Retina (tissue), 1 donor: ENCODE results near the gene ITFG2.
"Not testable (repeated sequence)": the region's sequence is repeated elsewhere in the genome, so short reads cannot be mapped to it uniquely, and the experiment has no call there.

Source experiments
- DNase-seq: peaks from one replicate; pipeline ENCODE4 v3.0.0-alpha.2; 2016

The ITFG2 gene

DNA sequence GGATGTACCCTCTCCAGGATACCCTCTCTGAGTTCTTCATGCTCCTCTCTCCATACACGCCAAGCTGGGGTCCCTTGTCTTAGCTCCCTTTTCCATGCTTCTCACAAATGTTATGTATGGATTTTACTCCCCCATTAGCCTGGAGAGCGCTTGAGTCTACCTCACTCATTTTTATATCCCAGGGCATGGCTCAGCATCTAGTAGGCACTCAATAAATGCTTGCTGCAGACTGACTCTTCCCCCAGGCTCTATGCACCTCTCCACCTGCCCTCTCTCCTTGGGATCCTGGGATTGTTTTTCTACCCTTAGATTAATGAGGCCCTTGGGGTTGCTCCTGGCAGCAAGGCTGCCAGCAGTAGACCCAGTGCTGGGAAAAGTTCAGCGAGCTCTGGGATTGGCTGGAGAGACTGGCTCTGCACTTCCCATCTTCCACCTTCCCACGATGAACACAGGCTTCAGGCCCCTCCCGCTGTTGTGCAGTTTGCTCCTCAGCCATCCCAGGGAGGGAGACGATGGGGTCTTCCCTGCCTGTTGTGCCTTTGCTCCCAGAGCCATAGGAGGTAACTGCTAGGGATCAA is 20.2 kb downstream of the ITFG2 start:
- DNase-seq, result no peak

DNA sequence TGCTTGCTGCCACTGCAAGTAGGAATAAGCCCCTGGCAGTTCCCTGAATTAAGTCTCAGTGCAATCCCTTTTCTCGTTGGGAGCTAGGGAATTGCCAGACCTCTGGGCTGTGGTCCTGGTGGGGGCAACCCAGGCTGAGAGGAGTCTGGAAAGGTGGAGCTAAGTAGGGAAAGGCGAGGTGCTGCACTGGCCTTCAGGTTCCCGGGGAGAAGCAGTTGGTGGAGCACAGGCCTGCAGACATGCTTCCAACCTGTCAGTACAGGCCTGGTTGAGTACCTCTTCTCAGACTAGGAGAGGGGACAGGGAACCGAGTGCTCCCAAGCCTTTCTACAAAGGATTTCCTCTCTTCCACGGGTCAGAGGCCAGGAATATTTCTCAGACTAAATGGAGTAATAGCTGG is 20.9 kb downstream of the ITFG2 start:
- DNase-seq, result no peak

DNA sequence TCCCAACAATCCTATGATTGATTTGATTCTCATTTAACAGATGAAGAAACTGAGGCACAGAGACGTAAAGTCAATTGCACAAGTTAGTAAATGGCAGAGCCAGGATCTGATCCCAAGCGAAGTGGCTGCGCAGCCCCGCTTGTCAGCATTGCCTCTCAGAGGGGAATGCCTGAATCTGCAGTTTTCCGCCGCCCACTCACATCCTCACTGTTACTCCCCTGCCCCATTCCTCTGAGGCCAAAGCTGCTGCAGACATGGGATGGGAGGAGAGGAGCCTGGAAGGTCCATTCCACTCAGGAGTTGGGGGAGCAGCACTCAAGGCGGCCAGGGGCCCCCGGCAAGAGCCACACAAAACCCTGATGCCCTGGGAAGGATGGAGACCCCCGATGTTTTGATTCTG is 21.3 kb downstream of the ITFG2 start:
- no peak for DNase-seq

DNA sequence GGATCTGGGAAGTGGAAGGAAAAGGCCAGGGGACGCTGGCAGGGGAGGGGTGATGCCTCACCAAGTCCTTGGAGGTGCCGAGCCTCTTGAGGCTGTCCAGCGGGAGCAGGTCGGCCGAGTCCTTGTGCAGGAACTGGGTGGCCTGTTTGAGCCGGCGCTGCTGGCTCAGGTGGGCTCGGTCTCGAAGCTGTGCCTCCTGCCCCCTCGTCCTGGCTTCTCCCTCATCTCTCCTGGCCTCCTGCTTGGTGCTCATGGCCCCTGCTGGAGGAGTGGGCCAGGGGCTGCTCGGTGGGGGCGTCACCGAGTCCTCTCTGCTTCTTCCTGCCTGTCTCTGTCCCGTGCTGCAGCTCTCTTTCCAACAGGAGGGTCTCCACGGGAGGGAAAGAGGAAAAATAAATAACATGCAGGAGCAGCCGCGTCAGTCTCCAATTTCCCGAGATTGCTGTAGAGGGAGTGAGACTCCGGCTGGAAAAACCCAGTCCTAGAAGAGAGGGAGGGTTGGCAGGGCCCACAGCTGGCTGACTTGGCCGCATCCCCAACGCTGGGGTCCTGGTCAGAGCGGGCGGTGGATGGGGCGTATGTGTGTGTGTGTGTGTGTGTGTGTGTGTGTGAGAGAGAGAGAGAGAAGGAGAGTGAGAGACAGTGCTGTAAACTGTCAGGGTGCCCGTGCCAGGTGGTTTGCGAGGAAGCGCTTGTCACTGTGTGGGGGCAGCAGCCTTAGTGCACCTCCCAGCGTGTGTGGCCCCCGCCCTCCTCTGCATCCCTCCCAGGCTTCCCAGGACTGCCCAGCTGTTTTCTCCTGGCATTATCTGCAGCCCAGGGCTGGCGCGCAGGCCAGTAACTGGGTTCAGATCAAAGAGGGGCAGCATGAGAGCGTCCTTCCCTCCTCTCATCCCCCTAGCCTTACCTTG is 22.4 kb downstream of the ITFG2 start, which contains the start of gene NRIP2:
TSS of gene NRIP2 (minus strand) at position 455 of the 911 bp plus-strand sequence. CDS start at position 403, 52 bp downstream.
- peak; percentile 86 for DNase-seq

DNA sequence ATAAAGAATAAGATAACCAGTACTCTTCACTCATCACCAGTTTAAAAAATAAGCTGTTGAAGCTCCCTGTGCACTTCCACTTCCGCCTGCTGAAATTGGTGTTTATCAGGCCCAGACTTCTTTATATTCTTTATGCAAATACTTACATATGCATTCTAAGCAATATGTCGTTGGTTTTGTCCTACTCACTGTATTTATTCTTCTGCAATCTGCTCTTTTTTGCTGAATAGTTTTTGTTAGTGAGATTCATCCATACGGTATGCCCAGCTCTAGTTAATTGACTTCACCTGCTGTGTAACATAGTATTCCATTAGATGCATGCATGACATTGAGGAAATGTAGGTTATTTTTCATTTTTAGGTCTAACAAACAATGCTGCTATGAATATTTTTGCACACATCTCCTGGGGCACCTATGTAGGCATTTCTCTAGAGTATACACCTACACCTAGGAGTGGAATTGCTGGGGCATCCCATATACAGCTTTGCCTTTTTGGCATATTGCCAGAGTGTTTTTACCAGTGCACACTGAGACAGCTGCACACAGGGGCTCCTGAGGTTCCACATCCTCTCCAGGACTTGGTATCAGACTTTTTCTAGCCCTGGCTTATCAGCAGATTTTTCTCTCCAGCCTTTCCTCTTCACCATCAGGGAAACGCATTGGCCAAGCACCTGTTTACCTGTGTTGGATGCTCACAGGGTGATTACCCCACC is 23.4 kb downstream of the ITFG2 start:
- DNase-seq, result no peak

DNA sequence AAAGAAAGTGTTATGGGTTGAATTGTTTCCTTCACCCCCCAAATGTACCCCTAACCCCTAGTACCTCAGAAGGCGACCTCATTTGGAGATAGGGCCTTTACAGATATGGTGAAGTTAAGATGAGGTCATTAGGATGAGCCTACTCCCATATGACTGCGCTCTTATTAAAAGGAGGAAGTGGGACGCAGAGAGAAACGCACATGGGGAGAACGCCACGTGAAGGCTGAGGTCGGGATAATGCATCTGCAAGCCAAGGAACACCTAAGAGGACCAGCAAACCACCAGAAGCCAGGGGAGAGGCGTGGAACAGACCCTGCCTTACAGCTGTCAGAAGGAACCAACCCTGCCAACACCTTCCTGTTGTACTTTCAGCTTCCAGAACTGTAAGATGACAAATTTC is 24.1 kb downstream of the ITFG2 start:
- DNase-seq, result no peak

DNA sequence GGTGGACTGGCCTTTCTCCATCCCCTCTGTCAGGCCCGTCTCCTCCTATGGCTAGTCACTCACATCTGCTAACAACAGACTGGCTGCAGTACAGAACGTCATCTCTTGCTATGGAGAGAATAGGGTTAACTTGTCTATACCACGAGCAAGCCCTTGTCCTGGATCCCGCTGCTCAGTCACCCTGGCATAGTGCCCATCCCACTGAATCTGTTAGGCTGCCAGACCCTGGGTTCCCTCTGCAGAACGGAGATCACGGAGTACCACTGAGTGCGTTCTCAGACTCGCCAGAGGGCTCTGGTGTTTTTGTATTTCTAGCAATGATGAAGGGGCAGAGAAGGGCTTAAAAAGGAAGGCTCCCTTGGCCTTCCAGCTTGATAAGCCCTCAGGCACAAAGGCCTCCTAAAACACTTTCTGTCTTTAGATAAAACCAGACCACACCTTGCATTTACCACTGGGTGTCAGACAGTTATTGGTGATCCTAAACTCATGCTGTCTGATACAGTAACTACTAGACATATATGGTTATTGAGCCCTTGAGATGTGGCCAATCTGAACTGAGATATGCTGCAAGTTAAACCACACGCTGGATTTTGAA is 28.7 kb downstream of the ITFG2 start:
- no peak for DNase-seq

DNA sequence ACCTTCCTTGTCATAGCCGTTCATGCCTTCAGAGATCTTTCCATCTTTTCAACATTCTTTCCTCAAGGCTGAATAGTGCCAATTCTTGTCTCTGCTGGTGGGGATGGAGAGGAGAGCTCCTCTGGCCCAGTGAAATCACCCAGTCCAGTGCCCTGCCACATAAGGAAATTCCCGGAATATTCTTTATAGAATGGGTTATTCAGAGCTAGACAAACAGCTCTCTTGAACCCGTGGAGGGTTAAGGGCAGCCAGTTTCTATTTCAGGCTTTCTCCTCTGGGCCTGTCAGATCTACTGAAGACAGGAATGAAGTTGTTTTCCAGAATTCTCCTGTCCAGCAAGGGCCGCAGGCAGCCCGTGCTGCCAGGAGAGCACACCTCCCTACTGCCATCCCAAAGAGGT is 30.5 kb downstream of the ITFG2 start:
- DNase-seq, result no peak

DNA sequence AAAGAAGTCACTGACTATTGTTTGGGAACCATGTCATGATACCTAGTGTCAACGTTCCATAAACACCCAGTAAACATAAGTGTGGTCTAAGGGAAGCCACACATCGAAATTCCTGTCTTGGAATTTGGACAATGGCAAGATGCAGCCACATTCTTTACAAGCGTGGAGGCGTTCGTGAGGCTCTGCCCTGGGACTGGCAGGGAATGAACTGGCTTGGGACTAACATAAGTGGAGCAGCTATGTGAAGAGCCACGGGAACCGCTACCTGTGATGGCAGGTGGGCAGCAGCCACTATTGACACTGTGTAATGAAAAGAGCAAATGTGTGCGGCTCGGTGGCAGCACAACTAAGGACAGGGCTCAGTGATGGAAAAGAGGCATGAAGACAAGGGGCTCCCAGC is 32.3 kb downstream of the ITFG2 start:
- DNase-seq, result no peak

DNA sequence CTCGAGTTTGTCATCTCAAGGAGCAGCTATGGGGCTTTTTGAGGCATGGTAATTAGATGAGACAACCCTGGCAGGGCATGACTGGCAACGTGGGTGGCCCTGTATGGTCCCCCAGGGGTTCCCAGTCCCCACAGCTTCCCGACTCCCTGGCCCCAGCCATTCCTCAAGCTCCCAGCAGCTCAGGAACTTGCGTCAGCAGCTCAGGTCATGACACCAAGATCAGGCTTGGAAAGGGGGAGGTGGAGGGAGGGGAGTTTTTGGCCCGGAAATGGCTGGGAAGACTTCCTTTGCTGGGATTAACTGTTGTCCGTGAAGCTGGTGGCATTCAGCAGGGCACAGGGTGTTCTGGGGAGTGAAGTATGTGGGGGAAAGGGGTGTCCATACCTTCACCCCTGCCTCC is 32.8 kb downstream of the ITFG2 start:
- peak; percentile 62 for DNase-seq

DNA sequence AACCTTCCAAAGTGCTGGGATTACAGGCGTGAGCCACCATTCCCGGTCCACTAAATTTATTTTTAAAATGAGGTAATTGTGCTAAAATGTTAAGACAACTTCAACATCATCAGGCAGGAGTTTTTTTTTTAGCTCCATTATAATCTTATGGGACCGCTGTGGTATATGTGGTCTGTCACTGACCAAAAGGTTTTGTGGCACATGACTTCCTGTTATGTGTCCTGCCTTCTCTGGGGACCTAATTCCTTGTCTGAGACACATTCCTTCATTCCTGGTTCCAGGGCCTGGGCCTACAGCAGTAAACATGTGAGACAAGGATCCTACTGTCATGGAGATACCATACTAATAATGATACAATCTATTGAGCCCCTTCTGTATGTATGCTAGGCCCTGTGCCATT is 39.5 kb downstream of the ITFG2 start:
- no peak for DNase-seq

DNA sequence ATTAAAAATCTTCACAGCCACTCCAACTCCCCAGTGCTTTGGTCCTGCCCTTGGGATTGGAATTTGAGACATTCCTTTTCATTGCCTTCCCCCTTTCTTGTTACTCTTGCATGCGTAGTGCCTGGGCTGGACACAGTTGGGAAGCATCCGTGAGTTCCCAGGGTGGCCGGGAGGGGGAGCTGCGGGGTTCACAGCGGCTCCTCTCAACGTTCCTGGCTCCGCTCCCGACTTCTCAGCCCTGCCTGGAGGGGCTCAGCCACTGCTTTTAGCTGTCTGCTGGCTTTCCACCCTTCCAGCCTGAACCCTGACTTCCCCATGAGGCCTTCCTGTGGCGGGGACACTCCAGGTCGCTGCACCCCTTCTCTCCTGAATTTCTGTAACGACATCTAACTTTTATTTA is 41.2 kb downstream of the ITFG2 start:
- peak; percentile 88 for DNase-seq

DNA sequence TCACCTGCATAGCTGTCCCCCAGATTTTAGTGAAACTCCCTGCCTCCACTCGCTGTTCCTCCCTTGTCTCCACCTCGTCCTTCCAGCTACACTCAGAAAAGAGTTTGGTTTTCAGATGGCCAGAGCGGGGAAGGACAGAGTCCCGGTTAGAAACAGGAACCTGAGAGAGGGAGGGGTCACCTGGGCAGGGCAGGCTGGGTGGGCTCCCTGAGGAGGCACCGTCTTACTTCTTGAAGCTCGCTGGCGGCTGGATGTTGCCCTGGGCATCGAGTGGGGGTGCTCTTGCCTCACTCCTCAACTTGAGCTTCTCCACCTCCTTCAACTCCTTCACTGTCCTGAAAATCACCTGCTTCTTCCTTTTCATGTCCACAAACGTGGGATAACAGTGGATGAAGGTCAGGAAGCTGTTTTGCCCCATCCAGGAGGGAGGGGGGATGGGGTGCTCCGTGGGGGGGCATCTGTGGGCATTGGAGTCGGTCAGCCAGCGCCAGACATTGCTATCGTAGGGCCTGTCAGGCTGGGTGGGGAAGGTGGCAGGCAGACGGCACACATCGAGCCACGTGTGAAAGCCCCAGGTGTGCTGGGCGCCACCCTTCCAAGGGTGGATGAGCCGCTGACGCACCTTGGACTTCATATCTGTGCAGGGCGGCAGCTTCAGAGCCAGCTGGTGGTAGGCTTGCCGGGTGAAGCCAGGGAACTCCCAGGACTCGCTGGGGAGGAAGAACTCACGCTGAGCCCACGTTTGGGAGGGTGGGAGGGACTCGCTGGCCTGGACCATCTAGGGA is 42.4 kb downstream of the ITFG2 start:
- no peak for DNase-seq

DNA sequence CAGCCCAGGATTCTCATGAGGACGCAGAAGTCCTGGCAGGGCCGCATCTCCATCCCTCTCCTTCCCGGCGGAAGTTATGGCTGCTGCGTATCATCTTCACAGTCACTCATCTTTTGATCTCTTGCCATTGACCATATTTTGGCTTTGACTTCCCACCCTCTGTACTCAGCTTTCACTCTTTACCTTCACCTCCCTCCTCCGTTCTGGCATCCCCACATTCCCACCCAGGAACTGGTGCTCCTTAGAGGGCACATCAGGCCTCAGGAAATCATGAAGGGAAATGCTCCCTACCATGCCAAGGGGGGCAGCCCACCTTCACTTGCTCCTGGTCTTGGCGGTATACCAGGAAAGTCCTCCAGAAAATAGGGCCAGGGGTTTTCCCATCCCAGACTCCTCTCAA is 43.1 kb downstream of the ITFG2 start:
- no peak for DNase-seq

DNA sequence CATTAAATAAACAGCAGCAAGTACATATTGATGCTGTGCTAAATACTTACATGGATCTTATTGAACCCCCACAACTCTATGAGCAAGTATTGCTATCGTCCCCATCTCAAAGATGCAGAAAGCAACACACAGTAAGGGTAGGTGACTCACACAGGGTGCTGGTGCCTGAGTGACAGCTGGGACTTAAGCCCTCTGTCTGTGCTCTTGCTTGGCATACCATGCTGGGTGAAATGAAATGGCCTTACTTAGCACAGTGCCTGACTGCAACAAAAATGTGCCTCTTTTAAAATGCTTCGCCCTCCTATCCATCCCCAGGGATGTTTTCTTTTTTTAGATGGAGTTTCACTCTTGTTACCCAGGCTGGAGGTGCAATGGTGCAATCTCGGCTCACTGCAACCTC is 43.6 kb downstream of the ITFG2 start:
- DNase-seq, result no peak

DNA sequence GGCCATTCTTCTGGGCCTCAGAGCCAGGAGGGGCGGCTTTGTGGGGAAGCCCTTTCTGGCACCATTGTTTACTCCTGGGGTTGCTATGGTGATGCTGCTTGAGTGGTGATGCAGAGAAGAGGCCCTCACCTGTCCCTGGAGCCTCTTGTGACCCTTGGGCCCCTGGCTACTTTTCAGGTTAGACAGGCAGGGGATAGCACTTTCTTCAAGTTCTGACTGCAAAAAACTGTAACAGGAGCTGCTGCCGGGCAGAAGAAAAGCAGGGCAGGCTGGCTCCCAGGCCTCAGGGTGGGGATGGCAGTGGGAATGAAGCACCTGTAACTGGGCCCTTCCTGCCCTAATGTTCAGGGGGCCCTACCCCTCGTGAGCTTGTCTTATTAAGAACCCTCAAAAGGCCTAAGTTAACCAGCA is 44.6 kb downstream of the ITFG2 start, which contains the start of gene TEX52:
TSS of gene TEX52 (minus strand) at position 19 of the 411 bp plus-strand sequence. CDS start at position 6, 13 bp downstream.
- DNase-seq, result peak; percentile 25

DNA sequence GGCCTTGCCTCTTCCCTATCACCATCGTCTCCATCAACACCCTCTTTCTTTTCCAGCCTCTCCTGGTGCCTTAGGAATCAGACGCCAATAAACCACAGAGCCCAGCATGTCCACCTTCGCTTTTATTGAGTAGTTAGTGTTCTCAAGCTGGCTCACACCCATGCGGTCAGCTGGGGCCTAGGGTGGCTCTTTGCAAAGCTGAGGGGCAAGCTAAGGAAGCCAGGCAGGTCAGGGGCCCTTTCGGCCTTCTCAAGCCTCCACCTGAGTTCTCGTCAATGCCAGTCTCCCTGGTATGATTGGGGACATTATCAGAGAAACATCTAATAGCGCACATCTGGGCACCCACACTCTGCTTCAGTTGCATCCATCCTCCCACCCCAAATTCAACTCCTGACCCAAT is 45.1 kb downstream of the ITFG2 start:
- no peak for DNase-seq

DNA sequence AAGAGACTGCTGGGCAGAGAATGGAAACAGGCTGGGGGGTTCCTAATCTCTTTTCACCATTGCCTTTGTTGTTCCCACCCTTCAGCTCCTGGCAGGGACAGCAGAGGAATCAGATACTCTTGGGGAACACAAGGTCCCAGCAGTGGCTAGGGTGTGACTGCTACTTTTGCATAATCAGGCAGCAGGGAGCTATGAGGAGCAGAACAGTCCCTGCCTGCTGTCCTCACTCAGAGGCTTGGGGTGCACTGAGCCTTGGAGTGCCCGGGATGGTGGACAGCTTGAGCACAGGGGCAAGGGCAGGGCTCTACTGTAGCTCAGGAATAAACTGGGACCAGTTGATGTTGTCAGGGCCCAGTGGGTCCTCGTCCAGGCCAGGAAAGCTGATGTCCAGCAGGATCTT is 45.9 kb downstream of the ITFG2 start:
- no peak for DNase-seq

DNA sequence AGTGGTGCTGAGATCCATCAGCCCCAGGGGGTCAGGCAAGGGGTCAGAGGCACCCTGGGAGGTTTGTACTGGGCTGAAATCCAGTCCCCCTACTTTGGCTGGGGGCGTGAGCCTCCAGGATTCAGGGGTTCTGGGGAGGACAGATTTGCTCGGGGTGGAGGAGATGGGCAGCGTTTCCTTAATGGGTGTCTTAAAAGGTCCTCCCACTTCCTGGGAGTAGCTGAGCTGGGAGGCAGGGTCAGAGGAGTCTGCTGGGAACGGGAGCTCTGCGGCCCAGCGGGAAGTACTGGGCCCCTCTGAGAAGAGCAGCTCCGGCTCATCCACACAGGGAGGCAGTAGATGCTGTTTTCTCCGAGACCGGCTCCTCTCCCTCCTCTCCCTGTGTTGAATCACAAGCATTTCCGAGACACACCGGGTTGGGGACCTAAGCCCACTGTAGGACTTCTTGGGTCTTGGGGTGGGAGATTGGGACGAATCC is 46.5 kb downstream of the ITFG2 start:
- DNase-seq, result no peak

DNA sequence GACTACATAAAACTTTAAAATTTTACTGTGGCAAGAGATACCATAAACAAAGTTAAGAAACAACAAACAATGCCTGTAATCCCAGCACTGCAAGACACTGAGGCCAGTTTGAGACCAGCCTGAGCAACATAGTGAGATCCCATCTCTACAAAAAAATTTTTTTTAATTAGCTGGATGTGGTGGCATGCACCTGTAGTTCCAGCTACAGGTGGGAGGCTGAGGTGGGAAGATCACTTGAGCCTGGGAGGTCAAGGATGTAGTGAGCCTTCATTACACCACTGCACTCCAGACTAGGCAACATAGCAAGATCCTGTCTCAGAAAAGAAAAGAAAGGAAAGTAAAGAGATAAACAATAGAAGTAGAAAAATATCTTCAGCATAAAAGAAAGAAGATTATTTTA is 47.7 kb downstream of the ITFG2 start:
- DNase-seq, result no peak

DNA sequence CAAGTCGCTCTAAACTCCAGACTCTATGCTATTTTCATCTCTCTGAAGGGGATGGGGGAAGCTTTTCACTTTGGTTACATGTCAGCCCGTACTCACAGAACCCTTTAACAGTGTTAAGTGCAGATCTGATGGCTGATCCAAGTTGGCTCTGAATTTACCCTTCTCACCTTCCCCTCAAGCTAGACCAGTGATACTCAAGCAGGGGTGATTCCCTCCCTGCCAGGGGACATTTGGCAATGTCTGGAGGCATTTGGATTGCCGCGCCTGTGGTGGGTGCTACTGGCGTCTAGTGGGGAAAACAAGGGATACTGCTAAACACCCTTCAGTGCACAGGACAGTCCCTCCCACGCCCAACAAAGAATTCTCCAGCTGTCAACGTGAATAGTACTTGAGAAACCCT is 50.4 kb downstream of the ITFG2 start:
- no peak for DNase-seq

DNA sequence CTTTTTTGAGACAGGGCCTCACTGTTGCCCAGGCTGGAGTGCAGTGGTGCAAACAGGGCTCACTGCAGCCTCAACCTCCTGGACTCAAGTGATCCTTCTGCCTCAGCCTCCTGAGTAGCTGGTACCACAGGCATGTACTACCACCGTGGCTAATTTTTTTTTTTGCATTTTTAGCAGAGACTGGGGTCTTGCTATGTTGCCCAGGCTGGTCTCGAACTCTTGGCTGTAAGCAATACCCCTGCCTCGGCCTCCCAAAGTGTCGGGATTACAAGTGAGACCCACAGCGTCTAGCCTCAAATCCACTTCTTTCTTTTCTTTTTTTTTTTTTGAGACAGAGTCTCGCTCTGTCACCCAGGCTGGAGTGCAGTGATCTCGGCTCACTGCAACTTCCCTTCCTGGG is 50.9 kb downstream of the ITFG2 start:
- not testable (repeated sequence) for DNase-seq
